Measurements from ENCODE around the gene HEXA.
"Not testable (repeated sequence)": the region's sequence is repeated elsewhere in the genome, so short reads cannot be mapped to it uniquely, and the experiment has no call there.

Gene HEXA

GRCh38 chr15:72404356-72404755, 28.5 kb upstream of the HEXA start:
- Histone ChIP-seq H3K36me3 (ENCODE audit: control insufficient read depth, insufficient read depth, low read length) (no peaks in the 10 kb centered on the region), H3K4me1 (ENCODE audit: control insufficient read depth, insufficient read depth, low read length) (no peaks in the 10 kb centered on the region), H3K4me3 (ENCODE audit: low read length) (no peak overlapping the region), H3K27ac (ENCODE audit: low read length) (no peak overlapping the region), H3K27me3 (ENCODE audit: control insufficient read depth, insufficient read depth, low read length) (no peaks in the 10 kb centered on the region), H3K9me3 (ENCODE audit: control insufficient read depth, insufficient read depth, low read length) (no peaks in the 10 kb centered on the region)
- no peak for DNase-seq (ENCODE audit: low read depth, low spot score)
- no CpG with 5 or more reads among the region's 3 CpGs for WGBS (ENCODE audit: insufficient coverage, insufficient read length)

DNA sequence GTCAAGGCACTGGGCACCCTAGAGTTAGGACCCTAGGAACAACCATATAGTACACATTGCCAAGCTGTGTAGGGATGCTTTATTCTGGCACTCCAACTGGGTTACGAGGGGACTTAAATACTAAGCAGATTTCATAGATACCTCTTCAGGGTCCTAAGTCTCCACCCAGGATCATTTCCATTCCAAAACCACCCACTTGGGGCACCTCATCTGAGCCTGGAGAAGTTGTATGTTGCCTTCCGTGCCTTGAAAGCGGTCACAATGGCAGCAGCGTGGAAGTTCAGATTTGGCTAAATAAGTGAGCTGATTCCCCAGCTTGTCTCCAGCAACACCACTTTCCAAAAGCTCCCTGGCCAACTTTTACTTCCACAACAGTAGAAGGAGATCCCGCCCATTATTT, 26.9 kb upstream of the HEXA start:
- Histone ChIP-seq H3K4me3 (ENCODE audit: low read length) (no peak overlapping the region), H3K4me1 (ENCODE audit: control insufficient read depth, insufficient read depth, low read length) (no peaks in the 10 kb centered on the region), H3K9me3 (ENCODE audit: control insufficient read depth, insufficient read depth, low read length) (no peaks in the 10 kb centered on the region), H3K27me3 (ENCODE audit: control insufficient read depth, insufficient read depth, low read length) (no peaks in the 10 kb centered on the region), H3K27ac (ENCODE audit: low read length) (no peak overlapping the region), H3K36me3 (ENCODE audit: control insufficient read depth, insufficient read depth, low read length) (no peaks in the 10 kb centered on the region)
- WGBS (ENCODE audit: insufficient coverage, insufficient read length), result no CpG with 5 or more reads among the region's 5 CpGs
- no peak for DNase-seq (ENCODE audit: low read depth, low spot score)

DNA sequence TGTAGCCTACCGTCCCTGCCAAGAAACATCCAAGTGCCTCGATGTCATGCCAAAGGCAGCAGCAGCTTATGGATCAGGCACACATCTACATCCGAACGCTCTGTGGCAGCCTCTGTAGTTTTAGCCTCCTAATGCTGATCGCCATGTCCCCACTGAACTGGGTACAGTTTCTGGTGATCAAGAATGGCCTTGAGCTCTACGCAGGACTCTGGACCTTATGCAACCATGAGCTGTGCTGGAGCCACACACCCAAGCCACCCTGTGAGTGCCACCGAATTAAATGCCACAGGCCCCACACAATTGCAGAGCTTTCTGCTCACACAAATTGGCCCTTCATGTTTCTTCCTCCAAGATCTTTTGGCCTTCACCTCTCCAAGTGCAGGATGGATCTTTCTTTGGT, 22.8 kb upstream of the HEXA start:
- Histone ChIP-seq H3K27me3 (ENCODE audit: control insufficient read depth, insufficient read depth, low read length) (no peaks in the 10 kb centered on the region), H3K4me3 (ENCODE audit: low read length) (no peak overlapping the region), H3K9me3 (ENCODE audit: control insufficient read depth, insufficient read depth, low read length) (no peaks in the 10 kb centered on the region), H3K27ac (ENCODE audit: low read length) (no peak overlapping the region), H3K4me1 (ENCODE audit: control insufficient read depth, insufficient read depth, low read length) (no peaks in the 10 kb centered on the region), H3K36me3 (ENCODE audit: control insufficient read depth, insufficient read depth, low read length) (no peaks in the 10 kb centered on the region)
- WGBS (ENCODE audit: insufficient coverage, insufficient read length), result no CpG with 5 or more reads among the region's 7 CpGs
- DNase-seq (ENCODE audit: low read depth, low spot score), result no peak

DNA sequence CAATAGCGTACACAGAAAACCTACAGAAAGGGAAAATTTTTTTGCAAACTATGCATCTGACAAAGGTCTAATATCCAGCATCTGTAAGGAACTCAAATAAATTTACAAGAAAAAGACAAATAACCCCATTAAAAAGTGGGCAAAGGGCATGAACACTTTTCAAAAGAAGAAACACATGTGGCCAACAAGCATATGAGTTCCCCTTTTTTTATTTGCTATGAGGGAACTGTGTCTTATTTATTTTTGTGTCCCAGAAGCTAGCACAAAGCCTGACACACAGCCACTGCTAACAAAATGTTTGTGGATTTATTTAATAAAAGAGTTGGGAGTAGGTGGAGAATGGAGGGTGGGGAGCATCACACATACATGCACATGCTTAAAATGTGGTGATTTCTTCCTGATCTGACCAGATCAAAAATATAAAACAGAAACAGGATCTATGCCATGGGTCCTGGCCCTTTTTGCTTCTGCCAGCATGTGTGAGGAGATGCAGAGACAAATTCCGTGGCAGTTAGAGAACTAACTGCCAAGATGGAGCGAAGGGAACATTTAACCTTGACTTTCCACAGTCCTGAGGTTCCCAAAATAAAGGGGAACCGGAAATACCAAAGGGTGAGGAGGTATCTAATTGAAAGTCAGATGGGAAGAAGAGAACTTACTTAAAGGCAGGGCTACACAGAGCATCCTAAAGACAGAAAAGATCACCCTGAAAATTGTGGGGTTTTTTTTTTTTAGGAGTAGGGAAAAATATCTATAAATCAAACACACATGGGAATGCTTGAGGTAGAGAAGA, 22.2 kb upstream of the HEXA start, which contains the start of gene TMEM202:
TSS of gene TMEM202 (plus strand) at position 510 of the 793 bp plus-strand sequence. CDS start at position 532, 22 bp downstream.
- Histone ChIP-seq H3K4me1 (ENCODE audit: control insufficient read depth, insufficient read depth, low read length) (no peaks in the 10 kb centered on the region), H3K36me3 (ENCODE audit: control insufficient read depth, insufficient read depth, low read length) (no peaks in the 10 kb centered on the region), H3K27ac (ENCODE audit: low read length) (no peak within 1 kb of the TSS), H3K4me3 (ENCODE audit: low read length) (no peak within 1 kb of the TSS), H3K9me3 (ENCODE audit: control insufficient read depth, insufficient read depth, low read length) (no peaks in the 10 kb centered on the region), H3K27me3 (ENCODE audit: control insufficient read depth, insufficient read depth, low read length) (no peaks in the 10 kb centered on the region)
- no CpG with 5 or more reads among the region's 4 CpGs for WGBS (ENCODE audit: insufficient coverage, insufficient read length)
- no peak for DNase-seq (ENCODE audit: low read depth, low spot score)

- H3K9me3 ChIP-seq (ENCODE audit: control insufficient read depth, insufficient read depth, low read length); H3K27ac ChIP-seq (ENCODE audit: low read length); H3K27me3 ChIP-seq (ENCODE audit: control insufficient read depth, insufficient read depth, low read length); H3K36me3 ChIP-seq (ENCODE audit: control insufficient read depth, insufficient read depth, low read length); H3K4me3 ChIP-seq (ENCODE audit: low read length); H3K4me1 ChIP-seq (ENCODE audit: control insufficient read depth, insufficient read depth, low read length); DNase-seq (ENCODE audit: low read depth, low spot score): not testable (repeated sequence)
- no CpG with 5 or more reads among the region's 24 CpGs for WGBS (ENCODE audit: insufficient coverage, insufficient read length)
Observed at GRCh38 chr15:72396331-72396730, 20.5 kb upstream of the HEXA start.

GRCh38 chr15:72389231-72389630, 13.4 kb upstream of the HEXA start:
- no CpG with 5 or more reads among the region's 3 CpGs for WGBS (ENCODE audit: insufficient coverage, insufficient read length)
- Histone ChIP-seq H3K27ac (ENCODE audit: low read length) (no peak overlapping the region), H3K36me3 (ENCODE audit: control insufficient read depth, insufficient read depth, low read length) (no peaks in the 10 kb centered on the region), H3K9me3 (ENCODE audit: control insufficient read depth, insufficient read depth, low read length) (no peaks in the 10 kb centered on the region), H3K27me3 (ENCODE audit: control insufficient read depth, insufficient read depth, low read length) (no peaks in the 10 kb centered on the region), H3K4me3 (ENCODE audit: low read length) (no peak overlapping the region), H3K4me1 (ENCODE audit: control insufficient read depth, insufficient read depth, low read length) (no peaks in the 10 kb centered on the region)
- no peak for DNase-seq (ENCODE audit: low read depth, low spot score)

DNA sequence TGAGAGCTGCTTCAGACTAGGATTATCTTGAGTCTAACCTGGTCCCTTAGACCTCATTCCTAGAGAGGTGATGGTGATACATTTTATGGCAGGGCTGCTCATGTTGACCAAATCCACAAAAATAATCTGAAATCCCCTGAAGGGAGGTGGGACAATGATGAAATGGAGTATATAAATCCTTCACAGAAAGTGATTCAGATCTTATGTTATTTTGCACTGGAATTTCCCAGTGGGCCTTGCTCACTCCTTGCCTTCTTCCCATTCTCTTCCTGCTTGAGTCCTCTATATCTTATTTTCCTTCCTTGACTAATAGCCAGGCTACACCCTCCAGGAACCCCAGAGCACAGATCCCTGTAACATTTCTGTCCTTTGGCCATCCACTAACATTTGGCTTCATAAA, 11.9 kb upstream of the HEXA start:
- H3K36me3 ChIP-seq (ENCODE audit: control insufficient read depth, insufficient read depth, low read length), result no peaks in the 10 kb centered on the region
- no peaks in the 10 kb centered on the region for H3K27me3 ChIP-seq (ENCODE audit: control insufficient read depth, insufficient read depth, low read length)
- H3K4me1 ChIP-seq (ENCODE audit: control insufficient read depth, insufficient read depth, low read length), result no peaks in the 10 kb centered on the region
- DNase-seq (ENCODE audit: low read depth, low spot score), result no peak
- H3K27ac ChIP-seq (ENCODE audit: low read length), result no peak overlapping the region
- no peaks in the 10 kb centered on the region for H3K9me3 ChIP-seq (ENCODE audit: control insufficient read depth, insufficient read depth, low read length)
- no peak overlapping the region for H3K4me3 ChIP-seq (ENCODE audit: low read length)

- Histone ChIP-seq H3K27me3 (ENCODE audit: control insufficient read depth, insufficient read depth, low read length) (no peaks in the 10 kb centered on the region), H3K4me3 (ENCODE audit: low read length) (no peak overlapping the region), H3K36me3 (ENCODE audit: control insufficient read depth, insufficient read depth, low read length) (no peaks in the 10 kb centered on the region), H3K9me3 (ENCODE audit: control insufficient read depth, insufficient read depth, low read length) (no peaks in the 10 kb centered on the region), H3K4me1 (ENCODE audit: control insufficient read depth, insufficient read depth, low read length) (no peaks in the 10 kb centered on the region), H3K27ac (ENCODE audit: low read length) (no peak overlapping the region)
- no peak for DNase-seq (ENCODE audit: low read depth, low spot score)
- WGBS (ENCODE audit: insufficient coverage, insufficient read length), result no CpG with 5 or more reads among the region's 2 CpGs
Observed at GRCh38 chr15:72382146-72382545, 6.3 kb upstream of the HEXA start.

- DNase-seq (ENCODE audit: low read depth, low spot score), result no peak
- no peak overlapping the region for H3K4me3 ChIP-seq (ENCODE audit: low read length)
- no peaks in the 10 kb centered on the region for H3K4me1 ChIP-seq (ENCODE audit: control insufficient read depth, insufficient read depth, low read length)
- H3K27me3 ChIP-seq (ENCODE audit: control insufficient read depth, insufficient read depth, low read length), result no peaks in the 10 kb centered on the region
- H3K27ac ChIP-seq (ENCODE audit: low read length), result no peak overlapping the region
- no CpG with 5 or more reads among the region's 4 CpGs for WGBS (ENCODE audit: insufficient coverage, insufficient read length)
- H3K9me3 ChIP-seq (ENCODE audit: control insufficient read depth, insufficient read depth, low read length), result no peaks in the 10 kb centered on the region
- no peaks in the 10 kb centered on the region for H3K36me3 ChIP-seq (ENCODE audit: control insufficient read depth, insufficient read depth, low read length)
Observed at GRCh38 chr15:72380743-72381142, 4.9 kb upstream of the HEXA start.

DNA sequence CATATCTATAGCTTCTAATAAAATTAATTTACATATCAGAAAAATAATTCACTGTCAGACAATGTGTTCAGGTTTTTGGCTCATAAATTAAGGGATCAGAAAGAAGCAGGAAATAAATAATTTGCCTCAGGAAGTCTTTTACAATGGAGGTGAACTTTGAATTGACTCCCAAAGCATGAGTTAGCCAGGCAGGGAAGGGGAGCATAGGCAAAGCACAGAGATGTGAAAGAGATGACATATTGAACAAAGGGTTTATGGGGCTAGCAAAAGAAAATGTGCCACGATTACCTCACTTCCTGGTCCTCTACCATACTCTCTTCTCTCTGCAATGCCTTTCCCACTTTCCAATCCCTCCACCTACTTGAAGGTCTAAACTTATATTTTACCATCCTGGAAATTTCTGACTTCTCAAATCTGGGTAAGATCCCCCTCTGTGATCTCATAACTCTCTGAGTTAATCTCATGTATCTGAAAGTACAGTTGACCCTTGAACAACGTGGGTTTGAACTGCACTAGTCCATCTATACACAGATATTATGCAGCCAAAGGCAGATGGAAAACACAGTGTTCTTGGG, 4.1 kb upstream of the HEXA start:
- no peaks in the 10 kb centered on the region for H3K27me3 ChIP-seq (ENCODE audit: control insufficient read depth, insufficient read depth, low read length)

DNA sequence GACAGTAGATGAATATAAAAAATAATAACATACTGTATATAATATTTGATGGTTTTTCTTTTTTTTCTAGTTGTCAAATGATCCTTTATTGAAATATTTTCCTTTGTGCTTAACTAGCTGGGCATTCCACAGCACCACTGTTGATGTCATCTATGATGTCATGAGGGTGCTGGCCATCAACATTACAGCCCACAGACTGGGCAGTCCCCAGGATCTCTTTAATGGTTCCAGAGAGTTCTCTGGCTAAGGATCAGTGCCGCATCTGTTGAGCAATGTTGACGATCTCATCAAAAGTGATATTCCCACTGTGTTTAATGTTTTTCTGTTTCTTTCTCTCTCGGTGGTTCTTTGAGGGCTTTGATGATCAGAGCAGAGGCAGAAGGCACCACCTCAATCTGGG, 3.3 kb upstream of the HEXA start:
- H3K4me1 ChIP-seq (ENCODE audit: control insufficient read depth, insufficient read depth, low read length); H3K27me3 ChIP-seq (ENCODE audit: control insufficient read depth, insufficient read depth, low read length); DNase-seq (ENCODE audit: low read depth, low spot score); H3K36me3 ChIP-seq (ENCODE audit: control insufficient read depth, insufficient read depth, low read length); H3K9me3 ChIP-seq (ENCODE audit: control insufficient read depth, insufficient read depth, low read length); H3K27ac ChIP-seq (ENCODE audit: low read length); H3K4me3 ChIP-seq (ENCODE audit: low read length): not testable (repeated sequence)
- no CpG with 5 or more reads among the region's 3 CpGs for WGBS (ENCODE audit: insufficient coverage, insufficient read length)

More for the DNA sequence above, 4.1 kb upstream of the HEXA start:
- Histone ChIP-seq H3K4me3 (ENCODE audit: low read length) (no peak overlapping the region), H3K9me3 (ENCODE audit: control insufficient read depth, insufficient read depth, low read length) (no peaks in the 10 kb centered on the region), H3K4me1 (ENCODE audit: control insufficient read depth, insufficient read depth, low read length) (no peaks in the 10 kb centered on the region), H3K36me3 (ENCODE audit: control insufficient read depth, insufficient read depth, low read length) (no peaks in the 10 kb centered on the region), H3K27ac (ENCODE audit: low read length) (no peak overlapping the region)
- no peak for DNase-seq (ENCODE audit: low read depth, low spot score)
- WGBS (ENCODE audit: insufficient coverage, insufficient read length), result no CpG with 5 or more reads among the region's 2 CpGs
